Esophagus muscularis mucosa (tissue), 4 donors: ENCODE data around the gene RNU5D-1. TPM values are rescaled to one million over a fixed set of nuclear protein-coding genes. Genes with fewer than 3 reads are reported as not detected.

Experiments used
- DNase-seq: peaks from one replicate; pipeline ENCODE4 v3.0.0-alpha.2; 2017; ENCODE audit errors: extremely low spot score
- H3K27ac ChIP-seq, 4 donors: fragments of 200-600 bp; sonication (generic); replicated peaks in 1 of 4; 1 replicate in 3 of 4; 2 replicates in 1 of 4; pipeline ENCODE4 v1.5.1; 2016 to 2019; ENCODE audit warnings: mild to moderate bottlenecking in 1 of 4
- H3K27me3 ChIP-seq, 4 donors: fragments of 200-600 bp; sonication (generic); one replicate each; pipeline versions ENCODE4 v1.5.1 to v1.6.0; 2016 to 2019
- H3K36me3 ChIP-seq, 4 donors: fragments of 200-600 bp; sonication (generic); one replicate each; pipeline ENCODE4 v1.5.1; 2016 to 2019
- H3K4me1 ChIP-seq, 4 donors: fragments of 200-600 bp; sonication (generic); one replicate each; pipeline ENCODE4 v1.5.1; 2016 to 2019
- H3K4me3 ChIP-seq, 4 donors: fragments of 200-600 bp; sonication (generic); 1 replicate in 2 of 4; 2 replicates in 2 of 4; pipeline ENCODE4 v1.5.1; 2016 to 2019; ENCODE audit warnings: mild to moderate bottlenecking in 4 of 4, moderate library complexity in 1 of 4
- H3K9me3 ChIP-seq, 4 donors: fragments of 200-600 bp; sonication (generic); 1 replicate in 3 of 4; 2 replicates in 1 of 4; pipeline ENCODE4 v1.5.1; 2016 to 2019
- CTCF ChIP-seq, 3 experiments: fragments of 200-600 bp in 2 of 3; fragments of 450-650 bp in 1 of 3; sonication (generic) in 2 of 3; IDR thresholded peaks; one replicate each; pipeline ENCODE4 v1.5.1; 2017 to 2019; ENCODE audit warnings: antibody characterized with exemption in 3 of 3, mild to moderate bottlenecking in 2 of 3, moderate library complexity in 1 of 3
- EP300 ChIP-seq: sonication (generic); formaldehyde crosslinking; IDR thresholded peaks from one replicate; pipeline ENCODE4 v1.6.1; 2017; ENCODE audit warnings: antibody characterized with exemption
- POLR2A ChIP-seq: fragments of 450-650 bp; IDR thresholded peaks from one replicate; pipeline ENCODE4 v1.6.1; 2017; ENCODE audit warnings: antibody characterized with exemption, moderate library complexity, mild to moderate bottlenecking, low read depth
- POLR2AphosphoS5 ChIP-seq, 2 donors: sonication (generic); formaldehyde crosslinking; IDR thresholded peaks; one replicate each; pipeline ENCODE4 v1.6.1; 2017; ENCODE audit warnings: antibody characterized with exemption in 2 of 2
- WGBS: methylation state at CpG from one replicate; pipeline ENCODE4 v1.1.5; 2018; 5-methylcytosine and 5-hydroxymethylcytosine counted together
- intact Hi-C: fragments of 100-400 bp; cut with DNase I; formaldehyde crosslinking; loops from one replicate; pipeline ENCODE4 v1.15.1; 2023
- total RNA-seq, 4 donors: library from RNA; depleted of rRNA; stranded (reverse); fragments of >200 nt; gene quantifications; one replicate each; pipeline versions ENCODE4 v1.1.0 to v1.2.1, GENCODE V29; 2016

Gene RNU5D-1
- total RNA-seq, 4 donors from 2014 or later: not detected

DNA sequence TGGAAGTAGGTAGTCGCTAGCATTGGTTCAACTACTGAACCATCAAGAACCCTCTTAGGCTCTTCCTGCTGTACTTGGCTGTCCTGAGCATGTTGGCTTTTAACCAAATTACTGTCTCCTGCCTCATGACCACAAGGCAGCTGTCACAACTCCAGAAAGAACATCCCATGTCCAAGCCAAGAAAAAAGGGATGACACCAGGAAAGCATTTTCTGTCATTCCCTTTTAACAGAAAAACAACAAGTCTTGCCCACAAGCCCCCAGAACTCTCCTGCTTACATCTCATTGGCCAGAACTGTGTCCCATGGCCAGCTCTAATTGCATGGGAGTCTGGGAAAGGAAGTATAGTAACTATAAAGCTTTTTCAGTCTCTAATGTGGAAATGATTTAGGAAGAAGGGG, 2.4 kb upstream of the RNU5D-1 start:
- H3K27ac ChIP-seq: peak overlapping the region; percentile 33 to 53 (median 40)
- DNase-seq: no peak
- intact Hi-C loops: loop anchor here (5.0 kb wide), 1 partner anchor 44 kb away; the partner anchor contains the start of gene RPS8

DNA sequence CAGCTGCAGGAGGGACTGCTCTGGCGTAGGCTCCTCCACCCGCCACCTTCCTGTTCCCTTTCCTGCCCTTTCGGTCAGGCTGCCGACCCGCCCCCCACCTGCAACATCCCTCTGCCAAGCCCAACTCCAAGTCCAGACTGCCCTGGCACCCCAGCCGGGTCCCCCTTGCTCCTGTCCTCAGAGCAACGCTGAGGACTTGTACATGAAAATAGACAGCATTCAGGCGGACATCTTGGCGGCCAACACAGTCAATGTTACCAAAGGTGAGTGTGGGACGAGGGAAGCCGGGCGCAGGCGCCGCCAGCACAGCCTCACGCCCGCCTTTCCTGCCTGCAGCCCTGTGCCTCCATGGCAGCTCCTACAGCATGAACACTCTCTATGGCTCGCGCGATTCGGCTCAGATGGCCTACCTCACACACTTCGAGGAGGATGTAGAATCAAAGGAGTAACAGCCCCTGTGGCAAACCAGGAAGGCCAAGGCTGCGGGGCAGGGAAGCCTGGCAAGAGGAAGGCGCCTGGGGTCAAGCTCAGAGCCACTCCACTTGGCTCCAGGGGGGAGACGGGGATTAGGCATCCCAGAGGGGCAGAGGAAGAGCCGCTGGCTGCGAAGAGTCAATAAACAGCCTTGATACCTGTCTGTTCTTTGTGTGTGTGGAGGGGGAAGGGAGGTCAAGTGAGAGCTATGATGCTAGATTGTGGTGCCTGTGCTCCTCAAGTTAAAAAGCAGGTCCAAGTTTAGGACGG, 5.8 kb downstream of the RNU5D-1 start:
- Histone ChIP-seq H3K36me3 (no peaks in the 10 kb centered on the region), H3K27ac (no peak overlapping the region), H3K4me3 (no peak overlapping the region), H3K4me1 (peaks cover 0 to 8% (median 4%) of the 10 kb centered on the region in 4 donors), H3K9me3 (no peaks in the 10 kb centered on the region), H3K27me3 (peaks cover 0 to 16% (median 0%) of the 10 kb centered on the region in 4 donors)
- intact Hi-C loops: no loop called here
- WGBS: 77% methylated on average over 22 of the region's 27 CpGs
- TF ChIP-seq POLR2A: no peak
- TF ChIP-seq CTCF (IDR thresholded peaks at IDR 0.05): no peak
- TF ChIP-seq POLR2AphosphoS5 (IDR thresholded peaks at IDR 0.05): no peak
- TF ChIP-seq EP300: no peak
- DNase-seq: no peak

More for the DNA sequence above, 2.4 kb upstream of the RNU5D-1 start:
- peaks cover 0 to 25% (median 15%) of the 10 kb centered on the region in 4 donors for H3K4me1 ChIP-seq
- no peak overlapping the region for H3K4me3 ChIP-seq
- WGBS: 30% methylated on average over 1 of the region's 1 CpG
- no peaks in the 10 kb centered on the region for H3K9me3 ChIP-seq
- TF ChIP-seq POLR2A (no peak), EP300 (no peak), POLR2AphosphoS5 (IDR thresholded peaks at IDR 0.05) (peak; percentile 15 to 39), CTCF (IDR thresholded peaks at IDR 0.05) (no peak)
- H3K27me3 ChIP-seq: no peaks in the 10 kb centered on the region
- H3K36me3 ChIP-seq: no peaks in the 10 kb centered on the region

GRCh38 chr1:44724296-44724954, 6.5 kb downstream of the RNU5D-1 start:
- H3K9me3 ChIP-seq: no peaks in the 10 kb centered on the region
- intact Hi-C loops: no loop called here

GRCh38 chr1:44723496-44724295, 7.3 kb downstream of the RNU5D-1 start:
- Histone ChIP-seq H3K36me3 (no peaks in the 10 kb centered on the region), H3K27ac (no peak overlapping the region), H3K9me3 (no peaks in the 10 kb centered on the region), H3K27me3 (peaks cover 0 to 16% (median 0%) of the 10 kb centered on the region in 4 donors), H3K4me3 (no peak overlapping the region), H3K4me1 (no peaks in the 10 kb centered on the region)
- TF ChIP-seq POLR2AphosphoS5 (IDR thresholded peaks at IDR 0.05) (no peak), EP300 (no peak), CTCF (IDR thresholded peaks at IDR 0.05) (no peak), POLR2A (no peak)
- WGBS: 83% methylated on average over 26 of the region's 28 CpGs
- no peak for DNase-seq
- intact Hi-C loops: no loop called here

More at GRCh38 chr1:44724296-44724954, 6.5 kb downstream of the RNU5D-1 start:
- WGBS: 82% methylated on average over 11 of the region's 64 CpGs
- H3K4me3 ChIP-seq: no peak overlapping the region
- TF ChIP-seq EP300 (no peak), CTCF (IDR thresholded peaks at IDR 0.05) (no peak), POLR2AphosphoS5 (IDR thresholded peaks at IDR 0.05) (no peak), POLR2A (no peak)
- H3K27ac ChIP-seq: no peak overlapping the region
- H3K27me3 ChIP-seq: peaks cover 0 to 16% (median 0%) of the 10 kb centered on the region in 4 donors
- no peak for DNase-seq
- H3K36me3 ChIP-seq: no peaks in the 10 kb centered on the region
- peaks cover 0 to 5% (median under 1%) of the 10 kb centered on the region in 4 donors for H3K4me1 ChIP-seq
